ENCODE measurements around the gene ACP3.
"Not testable (repeated sequence)": the region's sequence is repeated elsewhere in the genome, so short reads cannot be mapped to it uniquely, and the experiment has no call there.

Gene ACP3

DNA sequence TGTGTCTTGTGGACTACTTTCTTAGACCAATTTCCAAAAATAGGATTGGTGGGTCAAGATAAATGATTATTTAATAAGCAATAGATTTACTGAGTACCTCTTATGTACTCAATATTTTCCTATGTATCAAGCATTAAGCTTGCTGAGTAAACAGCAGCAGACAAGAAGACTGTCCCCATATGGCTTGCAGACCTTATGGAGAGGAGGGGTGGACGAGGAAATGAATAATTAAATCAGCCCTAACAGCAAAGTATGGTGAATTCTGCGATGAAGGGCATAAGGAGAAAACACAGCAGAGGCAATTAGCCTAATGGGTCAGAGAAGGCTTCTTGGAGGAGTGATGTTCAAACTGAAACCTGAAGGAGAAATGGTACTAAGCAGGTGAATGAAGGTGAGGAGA lies 45.1 kb downstream of the ACP3 start:
- no peak for DNase-seq (ENCODE audit: low read depth)

DNA sequence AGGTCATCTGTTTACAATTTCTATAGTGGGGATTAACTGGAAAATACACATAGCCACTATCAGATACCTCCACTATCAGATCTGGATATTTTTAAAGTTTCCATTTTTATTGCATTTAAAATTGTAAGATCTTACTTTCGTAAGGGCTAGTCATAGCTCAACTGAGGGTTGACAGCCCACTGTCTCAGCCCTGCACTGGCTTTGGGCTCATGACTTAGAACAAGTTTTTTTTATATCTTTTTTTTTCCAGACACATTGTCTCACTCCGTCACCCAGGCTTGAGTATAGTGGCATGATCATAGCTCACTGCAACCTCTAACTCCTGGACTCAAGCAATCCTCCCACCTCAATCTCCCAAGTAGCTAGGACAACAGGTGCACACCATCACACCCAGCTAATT lies 51.3 kb downstream of the ACP3 start:
- DNase-seq (ENCODE audit: low read depth): no peak

DNA sequence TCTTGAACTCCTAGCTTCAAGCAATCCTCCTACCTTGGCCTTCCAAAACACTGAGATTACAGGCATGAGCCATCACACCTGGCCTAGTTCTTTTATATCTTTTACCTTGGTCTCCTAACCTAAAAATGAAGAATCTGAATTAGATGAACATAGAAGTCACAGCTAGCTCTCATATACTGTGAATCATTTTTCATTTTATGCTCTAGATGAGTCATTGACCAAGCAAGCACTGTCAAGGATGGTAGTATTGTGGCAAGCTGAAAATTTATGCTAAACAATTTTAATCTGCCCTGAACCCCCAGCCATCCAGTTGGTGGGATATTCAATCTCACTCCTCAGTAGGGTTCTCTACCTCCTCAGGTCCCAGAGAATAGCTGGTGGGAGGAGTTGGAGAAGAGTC lies 51.8 kb downstream of the ACP3 start:
- DNase-seq (ENCODE audit: low read depth): no peak

- not testable (repeated sequence) for DNase-seq (ENCODE audit: low read depth)
Observed at GRCh38 chr3:132376945-132377354, 59.7 kb downstream of the ACP3 start.

DNA sequence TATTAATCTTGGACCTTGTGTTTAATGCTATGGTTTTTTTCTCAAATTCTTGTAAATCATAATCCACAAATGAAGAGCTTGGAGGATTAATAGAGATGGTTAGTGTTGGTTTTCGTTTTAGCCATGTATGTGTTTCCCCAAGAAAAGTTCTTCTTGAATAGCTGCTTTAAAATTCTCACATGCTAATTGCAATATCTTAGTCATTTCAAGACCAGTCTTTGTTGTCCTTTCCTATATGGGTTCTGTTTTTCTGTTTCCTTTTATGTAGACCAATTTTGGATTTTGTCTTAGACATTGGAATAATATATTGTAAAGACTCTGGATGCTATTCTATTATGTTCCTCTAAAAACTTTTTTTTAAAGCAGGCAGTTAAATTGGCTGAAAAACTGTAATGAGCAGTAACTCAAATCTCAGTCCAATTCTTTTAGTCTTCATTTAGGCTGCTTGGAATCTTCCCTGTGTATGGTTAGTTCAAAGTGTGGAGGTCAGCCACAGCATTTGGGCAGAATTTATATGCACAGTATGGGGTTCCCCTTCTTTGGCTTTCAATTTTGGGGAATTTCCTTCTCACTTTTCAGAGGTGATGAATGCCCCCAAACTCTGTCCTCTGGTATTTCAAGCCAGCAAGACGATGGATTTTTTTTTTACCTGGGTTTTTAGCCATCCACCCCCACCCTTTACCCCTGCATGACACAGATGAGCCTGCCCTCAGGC lies 61.0 kb downstream of the ACP3 start:
- DNase-seq (ENCODE audit: low read depth): no peak

GRCh38 chr3:132378846-132379245 lies 61.6 kb downstream of the ACP3 start:
- no peak for DNase-seq (ENCODE audit: low read depth)

GRCh38 chr3:132380920-132381319 lies 63.7 kb downstream of the ACP3 start:
- no peak for DNase-seq (ENCODE audit: low read depth)

DNA sequence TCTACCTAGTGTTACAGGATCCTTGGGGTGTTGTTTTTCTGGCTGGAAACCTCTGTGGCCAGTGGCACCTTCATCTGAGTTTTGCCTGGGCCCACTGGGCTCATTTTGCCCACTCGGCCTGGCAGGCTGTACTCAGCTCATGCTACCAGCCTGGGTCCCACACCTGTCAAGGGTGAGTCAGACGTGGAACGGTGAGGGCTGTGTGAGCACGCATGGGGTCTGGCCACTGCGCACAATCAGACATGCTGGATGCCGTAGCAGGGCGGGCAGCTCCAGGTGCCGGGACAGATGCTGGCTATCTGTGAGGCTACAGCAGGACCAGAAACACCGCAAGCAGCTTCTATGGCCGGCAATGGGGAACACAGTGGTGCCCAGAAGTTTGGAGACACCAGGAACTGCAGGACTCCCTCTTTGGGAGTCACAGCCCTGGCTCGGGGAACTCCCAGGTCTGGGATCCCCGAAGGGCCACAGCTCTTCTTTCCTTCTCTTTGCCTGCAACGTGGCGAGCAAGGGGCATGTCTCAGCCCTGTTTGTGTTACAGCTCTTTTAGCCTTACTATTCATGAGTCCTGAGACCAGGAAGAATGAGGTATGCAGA lies 64.2 kb downstream of the ACP3 start:
- no peak for DNase-seq (ENCODE audit: low read depth)

- DNase-seq (ENCODE audit: low read depth): no peak
Observed at GRCh38 chr3:132382267-132382666, 65.1 kb downstream of the ACP3 start.

GRCh38 chr3:132382688-132383194 lies 65.5 kb downstream of the ACP3 start:
- DNase-seq (ENCODE audit: low read depth): no peak

- no peak for DNase-seq (ENCODE audit: low read depth)
Observed at GRCh38 chr3:132386259-132386658, 69.1 kb downstream of the ACP3 start.

- DNase-seq (ENCODE audit: low read depth): not testable (repeated sequence)
Observed at GRCh38 chr3:132392675-132393074, 75.5 kb downstream of the ACP3 start.

- no peak for DNase-seq (ENCODE audit: low read depth)
Observed at GRCh38 chr3:132394320-132394719, 77.1 kb downstream of the ACP3 start.

- no peak for DNase-seq (ENCODE audit: low read depth)
Observed at GRCh38 chr3:132395126-132395525, 77.9 kb downstream of the ACP3 start.

DNA sequence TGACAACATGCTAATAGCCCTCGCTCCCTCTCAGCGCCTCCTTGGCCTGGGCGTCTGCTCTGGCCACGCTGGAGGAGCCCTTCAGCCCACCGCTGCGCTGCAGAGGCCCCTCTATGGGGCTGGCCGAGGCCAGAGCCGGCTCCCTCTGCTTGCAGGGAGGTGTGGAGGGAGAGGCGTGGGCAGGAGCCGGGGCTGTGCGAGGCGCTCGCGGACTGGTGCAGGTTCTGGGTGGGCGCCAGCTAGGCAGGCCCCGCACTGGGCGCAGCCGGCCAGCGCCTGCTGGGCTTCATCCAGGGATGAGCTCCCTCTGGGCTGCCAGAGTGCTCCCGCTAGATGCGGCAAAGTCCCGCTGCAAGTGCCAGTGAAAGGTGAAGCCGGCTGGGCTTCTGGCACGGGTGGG lies 79.0 kb downstream of the ACP3 start:
- DNase-seq (ENCODE audit: low read depth): no peak

DNA sequence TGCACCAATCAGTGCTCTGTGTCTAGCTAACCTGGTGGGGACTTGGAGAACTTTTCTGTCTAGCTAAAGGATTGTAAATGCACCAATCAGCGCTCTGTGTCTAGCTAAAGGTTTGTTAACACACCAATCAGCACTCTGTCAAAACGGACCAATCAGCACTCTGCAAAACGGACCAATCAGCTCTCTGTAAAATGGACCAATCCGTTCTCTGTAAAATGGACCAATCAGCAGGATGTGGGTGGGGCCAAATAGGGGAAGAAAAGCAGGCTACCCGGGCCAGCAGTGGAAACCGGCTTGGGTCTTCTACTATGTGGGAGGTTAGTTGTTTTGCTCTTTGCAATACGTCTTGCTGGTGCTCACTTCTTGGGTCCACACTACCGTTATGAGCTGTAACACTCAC lies 79.6 kb downstream of the ACP3 start:
- not testable (repeated sequence) for DNase-seq (ENCODE audit: low read depth)

DNA sequence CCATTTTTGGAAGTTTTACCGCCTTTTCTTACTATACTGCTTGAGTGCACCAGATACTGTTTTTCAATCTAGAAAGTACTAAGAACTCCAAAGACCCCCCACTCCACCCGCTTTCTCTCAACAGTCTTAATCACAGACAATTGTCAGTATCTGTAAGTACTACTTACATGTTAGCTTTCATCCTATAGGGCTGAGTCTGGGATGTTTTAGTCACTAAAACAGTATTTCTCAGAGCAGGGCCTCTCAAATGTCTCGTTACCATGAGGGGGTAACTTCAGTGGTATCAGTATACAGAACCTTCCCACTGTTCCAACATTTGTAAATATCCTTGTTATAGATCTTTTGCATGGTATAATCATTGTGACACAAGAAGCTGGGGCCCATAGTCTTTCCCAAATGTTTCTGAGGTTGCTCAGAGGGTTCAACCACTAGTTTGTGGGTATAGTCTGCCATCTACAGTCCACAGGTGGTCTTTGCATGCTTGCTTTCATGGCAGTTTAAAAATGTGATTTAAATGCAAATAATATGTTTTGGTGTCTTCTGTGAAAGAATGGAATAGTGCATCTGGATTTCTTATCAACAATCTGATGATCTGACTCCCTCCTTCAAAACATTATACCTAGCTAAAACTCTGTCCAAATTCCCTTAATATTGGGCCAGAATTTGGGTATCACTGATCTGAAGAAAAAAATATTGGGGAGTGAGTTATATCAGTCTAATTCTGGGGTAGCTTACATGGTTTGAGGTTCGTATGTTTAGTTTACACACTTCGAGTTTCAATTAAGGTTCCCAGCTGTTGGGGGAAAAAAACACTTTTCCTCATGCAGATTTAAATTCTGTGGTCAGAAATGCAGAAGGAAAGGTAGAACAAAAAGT lies 82.1 kb downstream of the ACP3 start:
- DNase-seq (ENCODE audit: low read depth): no peak

DNA sequence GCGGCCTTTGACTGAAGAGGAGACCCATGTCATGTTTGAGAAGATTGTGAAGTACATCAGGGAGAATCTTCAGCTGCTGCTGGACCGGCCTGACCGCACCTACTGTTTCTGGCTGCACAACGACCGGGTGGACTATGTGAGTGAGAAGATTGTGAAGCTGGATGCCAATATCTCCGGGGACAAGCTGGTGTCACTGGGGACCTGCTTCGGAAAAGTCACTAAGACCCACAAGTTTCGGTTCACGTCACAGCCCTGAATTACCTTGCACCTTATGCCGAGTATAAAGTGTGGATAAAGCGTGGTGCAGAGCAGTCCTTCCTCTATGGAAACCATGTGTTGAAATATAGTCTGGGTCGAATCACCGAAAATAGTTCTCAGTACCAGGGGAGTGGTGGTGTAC lies 84.0 kb downstream of the ACP3 start:
- no peak for DNase-seq (ENCODE audit: low read depth)

DNA sequence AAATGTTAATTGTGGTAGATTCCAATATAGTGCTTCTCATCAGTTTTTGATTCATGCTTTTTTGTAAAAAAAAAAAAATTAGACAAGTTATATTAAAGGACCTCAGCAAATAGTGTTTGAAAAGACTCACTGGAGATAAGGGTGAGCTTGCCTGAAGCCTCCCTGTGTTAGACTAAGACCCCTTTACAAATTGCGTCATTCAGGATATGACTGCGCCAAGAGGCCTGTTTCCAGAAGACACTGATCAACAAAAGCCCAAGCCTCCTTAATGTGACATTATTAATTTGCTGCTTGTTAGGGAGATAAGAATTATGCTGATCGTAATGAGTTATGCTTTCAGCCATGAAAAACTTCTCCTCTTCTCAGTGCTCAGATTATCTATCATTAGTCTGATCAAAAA lies 87.1 kb downstream of the ACP3 start:
- no peak for DNase-seq (ENCODE audit: low read depth)

DNA sequence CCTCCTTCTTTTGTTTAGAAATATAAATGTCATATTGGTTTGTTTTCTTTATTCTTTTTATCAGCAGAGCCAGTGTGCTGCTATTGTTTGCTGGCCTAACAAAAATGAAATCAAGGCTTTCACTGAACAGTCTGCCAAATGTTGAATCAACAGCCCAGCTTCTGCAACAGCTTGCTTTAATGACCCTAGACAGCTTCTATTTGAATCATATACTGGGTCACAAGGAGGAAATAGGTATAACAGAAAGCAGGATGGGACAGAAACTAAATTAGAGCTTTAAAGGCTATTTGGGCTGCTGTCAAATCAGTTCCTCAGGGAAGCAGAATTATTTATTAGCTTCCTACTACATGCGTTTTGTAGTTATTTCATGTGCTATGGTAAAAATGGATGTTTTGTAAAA lies 88.0 kb downstream of the ACP3 start:
- DNase-seq (ENCODE audit: low read depth): no peak

DNA sequence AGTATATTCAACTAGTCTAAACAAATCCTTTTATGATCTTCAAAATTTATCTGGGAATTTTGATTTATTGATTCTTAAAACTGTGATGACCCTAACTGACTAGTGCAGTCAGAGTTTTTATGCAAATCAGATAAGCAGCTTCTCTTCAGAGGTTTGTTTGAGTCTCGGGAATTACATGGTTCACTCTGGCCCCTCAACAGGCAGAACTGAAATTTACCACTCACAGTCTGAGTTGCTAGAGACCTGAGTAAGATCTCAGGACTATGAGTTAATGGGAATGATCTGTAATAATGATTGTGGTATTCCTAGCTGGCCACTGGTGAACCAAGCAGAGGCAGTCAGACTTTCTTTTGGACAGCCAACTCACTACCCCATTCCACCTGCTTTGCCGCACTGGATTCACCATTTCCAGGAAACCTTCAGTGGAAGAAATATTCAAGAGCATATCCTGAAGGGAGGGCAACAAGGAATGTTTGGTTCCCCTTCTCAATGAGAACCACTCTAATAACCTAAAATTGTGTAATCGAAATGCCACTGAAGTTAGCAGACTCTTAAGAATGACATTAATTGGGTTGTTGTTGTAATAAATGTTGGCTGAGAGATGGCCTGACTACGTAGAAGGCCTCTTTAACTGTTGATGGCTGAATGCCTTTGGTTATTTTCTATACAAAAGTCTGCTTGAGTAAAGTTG lies 88.5 kb downstream of the ACP3 start:
- DNase-seq (ENCODE audit: low read depth): no peak

- DNase-seq (ENCODE audit: low read depth): no peak
Observed at GRCh38 chr3:132406587-132406986, 89.4 kb downstream of the ACP3 start.
